Anterior cingulate cortex (tissue), 58 donors: ENCODE measurements around the gene GRM8.

Experiments used
- DNase-seq, 58 donors: peaks; one replicate each; lab custom pipeline; 2025; lab: John Stamatoyannopoulos, UW

The GRM8 gene

GRCh38 chr7:126605056-126605455 lies 647.7 kb downstream of the GRM8 start:
- no peak for DNase-seq

- DNase-seq: no peak
These were observed 663.6 kb downstream of the GRM8 start for GRCh38 chr7:126589068-126589684.

DNA sequence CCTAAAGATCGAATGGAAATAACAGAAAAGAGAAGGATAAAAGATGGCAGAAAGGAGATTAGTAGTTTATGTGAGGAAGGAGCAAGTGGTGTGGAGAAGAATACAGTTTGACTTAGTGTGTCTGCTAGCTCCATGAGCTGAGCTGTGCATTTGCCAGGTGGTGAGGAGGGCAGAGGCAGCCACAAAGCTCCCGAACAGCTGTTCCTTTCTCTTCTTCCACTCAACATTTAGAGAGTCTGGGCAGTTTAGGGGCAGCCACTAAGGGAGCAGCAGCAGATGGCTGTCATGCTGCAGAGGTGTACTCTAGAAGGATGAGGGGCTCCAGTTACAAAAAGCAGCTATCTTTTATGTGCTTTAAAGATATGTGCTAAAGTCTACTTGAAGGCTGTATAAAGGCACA lies 674.4 kb downstream of the GRM8 start:
- DNase-seq: no peak

GRCh38 chr7:126574276-126575250 lies 678.2 kb downstream of the GRM8 start:
- no peak for DNase-seq

- DNase-seq: no peak
These were observed 681.9 kb downstream of the GRM8 start for GRCh38 chr7:126570845-126571244.

GRCh38 chr7:126569402-126569801 lies 683.3 kb downstream of the GRM8 start:
- no peak for DNase-seq

DNA sequence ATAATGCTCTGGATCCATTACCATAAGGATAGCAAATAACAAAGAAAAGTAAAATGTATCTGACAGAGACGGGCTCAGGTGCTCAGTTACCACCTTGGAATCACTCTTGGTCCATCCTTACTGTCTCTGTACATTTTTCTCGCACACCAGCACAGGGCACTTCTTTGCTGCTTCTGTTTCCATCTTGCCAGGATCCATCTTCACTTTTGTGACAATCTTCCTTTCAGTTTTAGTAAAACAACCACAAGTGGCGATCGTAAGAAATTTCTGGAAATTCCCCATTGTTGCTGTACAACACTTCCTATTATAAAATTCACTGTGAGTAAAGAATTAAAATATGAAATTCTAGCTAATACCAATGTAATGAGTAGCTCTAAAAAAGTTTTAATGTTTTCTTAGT lies 695.5 kb downstream of the GRM8 start:
- no peak for DNase-seq

DNA sequence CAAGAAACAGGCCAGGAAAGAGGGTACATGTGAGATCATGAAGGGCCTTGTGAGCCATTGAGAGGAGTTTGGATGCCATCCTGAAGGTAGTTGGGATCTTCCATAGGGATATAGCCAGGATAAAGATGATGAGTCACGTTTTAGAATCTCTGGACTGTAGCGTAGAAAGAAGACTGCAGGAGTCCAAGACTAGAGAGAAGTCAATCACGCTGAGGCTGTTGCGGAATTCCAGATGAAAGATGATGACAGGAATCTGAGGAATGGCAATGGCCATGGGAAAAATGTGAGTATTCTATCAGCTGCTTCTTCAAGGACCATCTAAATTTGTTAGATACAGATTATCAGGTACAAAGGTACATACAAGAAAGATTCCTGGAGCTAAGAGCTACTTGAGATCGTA lies 711.3 kb downstream of the GRM8 start:
- no peak for DNase-seq

- DNase-seq: no peak
These were observed 717.6 kb downstream of the GRM8 start for GRCh38 chr7:126535176-126535575.

- no peak for DNase-seq
These were observed 719.0 kb downstream of the GRM8 start for GRCh38 chr7:126533715-126534114.

- no peak for DNase-seq
These were observed 722.9 kb downstream of the GRM8 start for GRCh38 chr7:126529833-126530232.

- DNase-seq: no peak
These were observed 723.5 kb downstream of the GRM8 start for GRCh38 chr7:126529254-126529653.

GRCh38 chr7:126525906-126526305 lies 726.8 kb downstream of the GRM8 start:
- DNase-seq: no peak

GRCh38 chr7:126524967-126525366 lies 727.8 kb downstream of the GRM8 start:
- DNase-seq: no peak

DNA sequence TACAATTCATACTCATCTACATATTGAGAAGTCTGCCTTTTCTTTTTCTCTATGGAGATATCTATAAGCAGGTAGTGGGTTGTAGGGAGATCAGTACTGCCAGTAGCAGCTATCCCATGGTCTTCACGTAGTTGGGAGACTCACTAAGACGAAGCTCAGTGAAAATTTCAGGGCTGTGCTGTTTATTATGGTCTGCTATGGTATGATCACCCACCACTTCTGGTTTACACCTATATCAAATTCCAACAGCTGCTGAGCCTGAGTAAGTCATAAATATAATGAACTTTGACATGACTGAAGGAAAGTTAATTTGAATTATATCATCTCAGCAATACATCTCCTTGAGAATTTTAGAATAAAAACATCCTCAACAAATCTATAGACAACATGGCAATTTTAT lies 741.7 kb downstream of the GRM8 start:
- DNase-seq: no peak

GRCh38 chr7:126501617-126502016 lies 751.1 kb downstream of the GRM8 start:
- DNase-seq: no peak

DNA sequence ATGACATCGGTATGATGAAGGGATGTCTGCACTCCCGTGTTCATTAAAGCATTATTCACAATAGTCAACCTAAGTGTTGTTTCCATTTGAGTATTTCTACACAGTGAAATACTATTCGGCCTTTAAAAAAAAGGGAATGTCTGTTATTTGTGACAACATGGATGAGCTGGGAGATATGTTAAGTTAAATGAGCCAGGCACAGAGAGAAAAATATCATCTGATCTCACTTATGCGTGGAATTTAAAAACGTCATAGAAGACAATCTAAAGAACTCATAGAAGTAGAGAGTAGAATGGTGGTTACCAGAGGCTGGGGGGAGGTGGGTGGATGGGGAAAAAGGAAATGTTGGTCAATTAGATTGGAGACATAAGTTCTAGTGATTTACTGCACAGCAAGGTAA lies 753.3 kb downstream of the GRM8 start:
- no peak for DNase-seq

GRCh38 chr7:126495733-126496132 lies 757.0 kb downstream of the GRM8 start:
- DNase-seq: no peak

DNA sequence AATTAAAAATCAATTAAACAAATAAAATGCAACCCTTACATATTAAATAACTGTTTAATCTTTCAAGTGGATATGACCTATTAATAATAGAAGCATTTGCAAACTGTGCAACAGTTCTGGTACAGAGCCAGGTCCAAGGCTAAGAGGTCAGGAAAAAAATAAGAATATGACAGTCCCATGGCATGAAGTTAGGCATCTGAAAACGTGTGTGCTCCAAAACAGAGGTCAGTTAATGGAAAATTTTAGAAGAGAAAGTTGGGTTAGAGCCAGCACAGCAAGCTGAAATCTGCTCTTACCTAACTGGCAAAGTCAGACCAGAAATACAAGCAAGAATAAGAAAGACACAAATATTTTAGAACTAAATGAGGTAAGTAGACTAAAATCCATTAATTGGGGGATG lies 757.7 kb downstream of the GRM8 start:
- DNase-seq: no peak

DNA sequence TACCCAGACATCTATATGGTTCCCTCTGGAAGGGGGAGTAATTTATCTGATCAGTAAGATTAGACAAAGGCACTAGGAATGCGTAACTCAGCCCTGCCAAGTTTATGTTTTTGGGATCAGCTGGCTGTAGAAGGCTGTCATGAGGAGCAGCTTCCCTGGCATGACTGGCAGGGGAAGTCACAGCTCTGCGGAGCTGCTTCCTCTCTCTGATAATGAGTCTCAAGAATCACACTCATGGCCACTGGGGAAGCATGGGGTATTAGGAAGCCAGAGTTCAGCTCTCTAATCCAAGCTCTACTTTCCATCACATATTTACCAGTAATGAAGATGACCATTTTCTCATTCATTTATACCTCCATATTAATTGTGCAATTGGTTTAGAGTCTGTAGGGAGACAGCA lies 758.9 kb downstream of the GRM8 start:
- DNase-seq: no peak

DNA sequence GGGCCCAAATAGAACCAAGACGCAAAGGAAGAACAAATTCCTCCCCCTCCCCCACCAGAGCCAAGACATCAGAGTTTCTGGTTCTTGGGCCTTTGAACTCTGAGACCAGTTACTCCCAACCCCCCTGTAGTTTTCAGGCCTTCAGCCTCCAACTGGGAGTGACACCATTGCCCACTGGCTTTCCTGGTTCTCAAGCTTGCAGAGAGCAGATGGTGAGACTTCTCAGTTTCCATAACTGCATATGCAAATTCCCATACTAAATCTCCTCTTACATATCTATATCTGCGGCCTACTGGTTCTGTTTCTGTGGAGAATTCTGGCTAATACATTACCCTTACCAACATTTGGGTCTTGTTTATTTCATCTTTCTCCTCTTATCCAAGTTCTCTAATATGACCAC lies 762.9 kb downstream of the GRM8 start:
- no peak for DNase-seq
